ENCODE measurements around the gene DLG2. TPM values are rescaled to one million over a fixed set of nuclear protein-coding genes. Genes with fewer than 3 reads are reported as not detected.

DLG2 gene
- total RNA-seq, 1 donor from 2014 or later, result 1.8 TPM

DNA sequence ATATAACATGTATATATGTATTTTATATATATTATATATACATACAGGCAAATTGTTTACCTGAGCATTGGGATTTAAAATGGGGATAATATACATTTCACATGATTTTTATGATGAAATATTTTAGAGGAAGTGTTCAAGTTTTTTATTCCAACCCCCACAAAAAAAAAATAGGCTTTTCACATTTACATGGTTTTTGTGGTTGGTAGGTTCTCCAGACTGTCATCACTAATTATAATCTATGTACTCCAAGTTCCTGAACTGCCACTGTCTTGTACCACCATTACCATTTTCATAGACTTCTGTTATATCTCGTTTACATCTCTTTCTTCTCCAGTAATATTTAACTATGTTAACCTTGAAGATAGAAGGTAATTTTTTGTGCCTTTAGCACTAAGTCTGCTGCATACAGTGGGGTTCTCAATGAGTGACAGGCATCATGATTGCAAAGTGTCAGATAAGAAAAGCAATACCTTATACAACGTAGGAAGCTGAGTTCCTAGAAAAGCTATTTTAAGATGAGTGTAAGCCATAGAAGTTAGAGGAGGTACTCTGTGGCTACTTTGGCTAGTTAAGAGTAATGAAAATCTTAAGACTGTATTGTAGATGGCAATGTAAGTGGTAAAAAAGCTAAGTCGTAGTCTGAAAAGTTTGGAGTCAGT is 25.8 kb upstream of the DLG2 start:
- no peak overlapping the region for H3K27ac Mint-ChIP-seq (ENCODE audit: unreplicated experiment)
- peaks cover 4% of the 10 kb centered on the region for H3K4me1 Mint-ChIP-seq (ENCODE audit: low read depth, unreplicated experiment)
- H3K36me3 Mint-ChIP-seq (ENCODE audit: low read depth, unreplicated experiment), result peaks cover 4% of the 10 kb centered on the region
- no peak overlapping the region for H3K4me3 Mint-ChIP-seq (ENCODE audit: unreplicated experiment)
- FAIRE-seq (no peak), DNase-seq (ENCODE audit: low read depth) (no peak)
- Histone ChIP-seq H2AFZ (ENCODE audit: low read depth, low read length) (no peak overlapping the region), H3K4me1 (ENCODE audit: insufficient read depth, low read length) (peaks cover 3% of the 10 kb centered on the region), H3K27me3 (ENCODE audit: insufficient read depth, low read length) (no peaks in the 10 kb centered on the region), H3K4me2 (ENCODE audit: low read length) (no peak overlapping the region), H3K9me3 (ENCODE audit: insufficient read depth, low read depth, low read length) (no peaks in the 10 kb centered on the region), H3K36me3 (ENCODE audit: insufficient read depth, low read length) (peaks cover 35% of the 10 kb centered on the region), H3K79me2 (ENCODE audit: insufficient read depth, low read length) (peaks cover 44% of the 10 kb centered on the region), H3K27ac (ENCODE audit: low read depth, low read length) (no peak overlapping the region), H3K4me3 (ENCODE audit: insufficient read depth, low read depth, low read length) (no peak overlapping the region), H3K9ac (ENCODE audit: low read length) (no peak overlapping the region), H4K20me1 (ENCODE audit: insufficient read depth, low read length) (peaks cover 12% of the 10 kb centered on the region)
- TF ChIP-seq EZH2 (IDR thresholded peaks at IDR 0.05; ENCODE audit: insufficient read depth, low read length), result no peak
- TF ChIP-seq, protein P1, sequence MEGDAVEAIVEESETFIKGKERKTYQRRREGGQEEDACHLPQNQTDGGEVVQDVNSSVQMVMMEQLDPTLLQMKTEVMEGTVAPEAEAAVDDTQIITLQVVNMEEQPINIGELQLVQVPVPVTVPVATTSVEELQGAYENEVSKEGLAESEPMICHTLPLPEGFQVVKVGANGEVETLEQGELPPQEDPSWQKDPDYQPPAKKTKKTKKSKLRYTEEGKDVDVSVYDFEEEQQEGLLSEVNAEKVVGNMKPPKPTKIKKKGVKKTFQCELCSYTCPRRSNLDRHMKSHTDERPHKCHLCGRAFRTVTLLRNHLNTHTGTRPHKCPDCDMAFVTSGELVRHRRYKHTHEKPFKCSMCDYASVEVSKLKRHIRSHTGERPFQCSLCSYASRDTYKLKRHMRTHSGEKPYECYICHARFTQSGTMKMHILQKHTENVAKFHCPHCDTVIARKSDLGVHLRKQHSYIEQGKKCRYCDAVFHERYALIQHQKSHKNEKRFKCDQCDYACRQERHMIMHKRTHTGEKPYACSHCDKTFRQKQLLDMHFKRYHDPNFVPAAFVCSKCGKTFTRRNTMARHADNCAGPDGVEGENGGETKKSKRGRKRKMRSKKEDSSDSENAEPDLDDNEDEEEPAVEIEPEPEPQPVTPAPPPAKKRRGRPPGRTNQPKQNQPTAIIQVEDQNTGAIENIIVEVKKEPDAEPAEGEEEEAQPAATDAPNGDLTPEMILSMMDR (IDR thresholded peaks at IDR 0.05; ENCODE audit: insufficient read depth, low read depth, low read length), result no peak
- H3K9me3 Mint-ChIP-seq (ENCODE audit: unreplicated experiment), result peaks cover 2% of the 10 kb centered on the region
- no peaks in the 10 kb centered on the region for H3K27me3 Mint-ChIP-seq (ENCODE audit: low read depth, unreplicated experiment)

DNA sequence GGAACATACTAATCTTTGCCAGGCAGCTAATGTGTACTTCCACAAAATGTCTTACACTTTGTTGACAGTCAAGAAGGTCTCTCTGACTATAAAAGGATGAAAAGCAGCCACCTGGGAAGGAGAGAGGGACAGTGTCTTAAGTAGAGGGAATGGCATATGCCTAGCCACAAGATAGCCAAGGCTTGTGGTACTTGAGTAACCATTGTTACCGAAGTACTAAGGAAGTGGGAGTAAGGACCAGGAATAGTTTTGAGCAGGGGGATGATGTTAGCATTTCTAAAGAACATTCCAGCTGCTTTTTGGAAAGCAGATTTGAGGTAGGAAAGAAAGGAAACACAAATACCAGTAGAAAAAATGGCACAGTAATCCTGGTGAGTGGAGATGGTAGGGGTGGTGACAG is 24.0 kb upstream of the DLG2 start:
- Histone ChIP-seq H3K36me3 (ENCODE audit: insufficient read depth, low read length) (peaks cover 20% of the 10 kb centered on the region), H3K79me2 (ENCODE audit: insufficient read depth, low read length) (peaks cover 28% of the 10 kb centered on the region), H3K4me2 (ENCODE audit: low read length) (no peak overlapping the region), H4K20me1 (ENCODE audit: insufficient read depth, low read length) (peaks cover 3% of the 10 kb centered on the region), H3K9me3 (ENCODE audit: insufficient read depth, low read depth, low read length) (no peaks in the 10 kb centered on the region), H3K4me1 (ENCODE audit: insufficient read depth, low read length) (peaks cover 3% of the 10 kb centered on the region), H2AFZ (ENCODE audit: low read depth, low read length) (no peak overlapping the region), H3K27me3 (ENCODE audit: insufficient read depth, low read length) (no peaks in the 10 kb centered on the region), H3K27ac (ENCODE audit: low read depth, low read length) (no peak overlapping the region), H3K4me3 (ENCODE audit: insufficient read depth, low read depth, low read length) (no peak overlapping the region), H3K9ac (ENCODE audit: low read length) (no peak overlapping the region)
- H3K9me3 Mint-ChIP-seq (ENCODE audit: unreplicated experiment), result peaks cover 2% of the 10 kb centered on the region
- DNase-seq (ENCODE audit: low read depth) (no peak), FAIRE-seq (no peak)
- H3K27me3 Mint-ChIP-seq (ENCODE audit: low read depth, unreplicated experiment), result no peaks in the 10 kb centered on the region
- no peak overlapping the region for H3K4me3 Mint-ChIP-seq (ENCODE audit: unreplicated experiment)
- peaks cover 4% of the 10 kb centered on the region for H3K4me1 Mint-ChIP-seq (ENCODE audit: low read depth, unreplicated experiment)
- peaks cover 4% of the 10 kb centered on the region for H3K36me3 Mint-ChIP-seq (ENCODE audit: low read depth, unreplicated experiment)
- H3K27ac Mint-ChIP-seq (ENCODE audit: unreplicated experiment), result no peak overlapping the region
- TF ChIP-seq, protein P1 (IDR thresholded peaks at IDR 0.05; ENCODE audit: insufficient read depth, low read depth, low read length), result no peak
- TF ChIP-seq EZH2 (IDR thresholded peaks at IDR 0.05; ENCODE audit: insufficient read depth, low read length), result no peak

DNA sequence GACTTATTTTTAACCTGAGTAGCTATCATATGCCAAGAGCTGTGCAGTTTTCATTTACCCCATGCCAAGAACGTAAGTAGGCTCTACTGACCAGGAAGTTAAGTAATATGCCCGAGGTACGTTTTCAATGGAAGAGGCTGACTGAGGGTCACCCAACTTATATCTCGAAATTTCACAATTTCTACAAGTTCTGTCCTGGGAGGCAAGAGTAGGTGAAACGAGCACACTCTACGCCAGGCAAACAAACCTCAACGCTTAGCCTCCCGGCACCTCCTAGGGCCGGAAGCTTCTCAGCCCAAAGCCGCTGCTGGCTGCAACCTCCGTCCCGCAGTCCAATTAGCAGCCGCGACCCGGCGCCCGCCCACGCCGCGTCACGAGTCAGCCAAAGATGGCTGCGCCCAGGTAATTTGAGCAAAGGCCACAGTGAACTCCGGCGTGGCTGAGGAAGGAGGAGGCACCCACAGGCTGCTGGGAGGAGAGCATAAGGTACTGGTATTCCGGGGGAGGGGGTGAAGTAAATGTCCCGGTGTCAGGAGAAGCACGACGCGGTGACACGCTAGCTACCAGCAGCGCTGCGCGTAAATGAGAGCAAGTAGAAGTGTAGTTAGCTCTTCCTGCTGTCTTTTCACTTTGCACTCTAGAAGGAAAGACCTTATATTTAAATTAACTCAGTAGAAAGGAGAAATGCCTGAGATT is 20.6 kb upstream of the DLG2 start, which contains the start of gene TMEM126A:
TMEM126A (plus strand) TSS at position 364 of the 696 bp plus-strand sequence. CDS start 2,289 bp downstream, outside the sequence.
- Histone ChIP-seq H3K9ac (ENCODE audit: low read length) (peak within 1 kb of the TSS; percentile 90), H3K27me3 (ENCODE audit: insufficient read depth, low read length) (no peaks in the 10 kb centered on the region), H3K4me2 (ENCODE audit: low read length) (peak within 1 kb of the TSS; percentile 90), H3K4me3 (ENCODE audit: insufficient read depth, low read depth, low read length) (peak within 1 kb of the TSS; percentile 91), H3K79me2 (ENCODE audit: insufficient read depth, low read length) (peaks cover 25% of the 10 kb centered on the region), H3K36me3 (ENCODE audit: insufficient read depth, low read length) (peaks cover 4% of the 10 kb centered on the region), H4K20me1 (ENCODE audit: insufficient read depth, low read length) (no peaks in the 10 kb centered on the region), H3K9me3 (ENCODE audit: insufficient read depth, low read depth, low read length) (no peaks in the 10 kb centered on the region), H3K27ac (ENCODE audit: low read depth, low read length) (peak within 1 kb of the TSS; percentile 78), H2AFZ (ENCODE audit: low read depth, low read length) (peak within 1 kb of the TSS; percentile 79), H3K4me1 (ENCODE audit: insufficient read depth, low read length) (peaks cover 3% of the 10 kb centered on the region)
- Mint-ChIP-seq H3K27ac (ENCODE audit: unreplicated experiment) (peak within 1 kb of the TSS; percentile 95), H3K9me3 (ENCODE audit: unreplicated experiment) (peaks cover 2% of the 10 kb centered on the region), H3K27me3 (ENCODE audit: low read depth, unreplicated experiment) (no peaks in the 10 kb centered on the region), H3K4me3 (ENCODE audit: unreplicated experiment) (peak within 1 kb of the TSS; percentile 96), H3K4me1 (ENCODE audit: low read depth, unreplicated experiment) (peaks cover 3% of the 10 kb centered on the region), H3K36me3 (ENCODE audit: low read depth, unreplicated experiment) (peaks cover 2% of the 10 kb centered on the region)
- peak; percentile 26 for FAIRE-seq
- DNase-seq (ENCODE audit: low read depth), result peak; percentile 73
- no peak for TF ChIP-seq EZH2 (IDR thresholded peaks at IDR 0.05; ENCODE audit: insufficient read depth, low read length)
- TF ChIP-seq, protein P1 (IDR thresholded peaks at IDR 0.05; ENCODE audit: insufficient read depth, low read depth, low read length), result no peak
